ENCODE measurements around the gene SFMBT2.

The SFMBT2 gene

GRCh38 chr10:7417807-7418206 lies 7.0 kb upstream of the SFMBT2 start:
- no peaks in the 10 kb centered on the region for H3K79me2 ChIP-seq (ENCODE audit: low read length)
- H4K20me1 ChIP-seq (ENCODE audit: insufficient read depth, low read length), result no peaks in the 10 kb centered on the region
- H3K4me2 ChIP-seq (ENCODE audit: low read length), result peak overlapping the region; percentile 53; the same call in 1 of the 2 replicates
- no peak overlapping the region for H3K4me3 ChIP-seq (ENCODE audit: low read length)
- H3K9ac ChIP-seq (ENCODE audit: low read length), result no peak overlapping the region
- peaks cover 38% of the 10 kb centered on the region for H3K4me1 ChIP-seq (ENCODE audit: low read length)
- TF ChIP-seq, protein P1, sequence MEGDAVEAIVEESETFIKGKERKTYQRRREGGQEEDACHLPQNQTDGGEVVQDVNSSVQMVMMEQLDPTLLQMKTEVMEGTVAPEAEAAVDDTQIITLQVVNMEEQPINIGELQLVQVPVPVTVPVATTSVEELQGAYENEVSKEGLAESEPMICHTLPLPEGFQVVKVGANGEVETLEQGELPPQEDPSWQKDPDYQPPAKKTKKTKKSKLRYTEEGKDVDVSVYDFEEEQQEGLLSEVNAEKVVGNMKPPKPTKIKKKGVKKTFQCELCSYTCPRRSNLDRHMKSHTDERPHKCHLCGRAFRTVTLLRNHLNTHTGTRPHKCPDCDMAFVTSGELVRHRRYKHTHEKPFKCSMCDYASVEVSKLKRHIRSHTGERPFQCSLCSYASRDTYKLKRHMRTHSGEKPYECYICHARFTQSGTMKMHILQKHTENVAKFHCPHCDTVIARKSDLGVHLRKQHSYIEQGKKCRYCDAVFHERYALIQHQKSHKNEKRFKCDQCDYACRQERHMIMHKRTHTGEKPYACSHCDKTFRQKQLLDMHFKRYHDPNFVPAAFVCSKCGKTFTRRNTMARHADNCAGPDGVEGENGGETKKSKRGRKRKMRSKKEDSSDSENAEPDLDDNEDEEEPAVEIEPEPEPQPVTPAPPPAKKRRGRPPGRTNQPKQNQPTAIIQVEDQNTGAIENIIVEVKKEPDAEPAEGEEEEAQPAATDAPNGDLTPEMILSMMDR (IDR thresholded peaks at IDR 0.05; ENCODE audit: low read depth, low read length), result no peak
- no peak for TF ChIP-seq EZH2phosphoT487 (IDR thresholded peaks at IDR 0.05; ENCODE audit: low read depth)
- H2AFZ ChIP-seq (ENCODE audit: low read depth, low read length), result no peak overlapping the region
- H3K27me3 ChIP-seq (ENCODE audit: low read depth, low read length), result no peaks in the 10 kb centered on the region
- no peaks in the 10 kb centered on the region for H3K9me3 ChIP-seq (ENCODE audit: insufficient read depth, low read length)
- H3K36me3 ChIP-seq (replicated peaks; ENCODE audit: low read depth, low read length), result no peaks in the 10 kb centered on the region
- no peak overlapping the region for H3K27ac ChIP-seq (ENCODE audit: low read length)

DNA sequence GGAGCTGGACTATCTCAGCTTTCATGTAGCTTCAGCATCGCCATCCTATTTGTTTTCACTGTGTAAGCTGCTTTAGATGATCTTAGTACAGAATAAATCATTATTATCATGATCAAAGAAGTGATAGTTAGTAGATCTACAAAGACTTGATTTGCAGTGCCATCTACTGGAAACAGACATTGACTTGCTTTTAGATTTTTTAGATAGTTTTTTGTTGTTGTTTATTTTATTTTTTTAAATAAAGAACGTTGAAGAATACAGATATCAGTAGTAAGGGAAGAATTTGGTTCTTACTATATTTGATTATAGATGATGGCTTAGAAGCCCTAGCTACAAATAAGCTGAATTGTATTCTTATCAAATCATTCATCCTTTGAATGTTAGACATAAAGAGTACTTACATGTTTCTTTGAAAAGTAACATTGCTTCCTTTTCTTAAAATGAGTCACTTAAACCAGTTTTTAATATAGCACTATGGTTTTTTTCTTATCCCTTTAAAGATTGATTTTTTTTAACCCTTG lies 6.3 kb upstream of the SFMBT2 start:
- Histone ChIP-seq H3K9me3 (ENCODE audit: insufficient read depth, low read length) (no peaks in the 10 kb centered on the region), H3K4me1 (ENCODE audit: low read length) (peaks cover 38% of the 10 kb centered on the region), H4K20me1 (ENCODE audit: insufficient read depth, low read length) (no peaks in the 10 kb centered on the region), H3K36me3 (replicated peaks; ENCODE audit: low read depth, low read length) (no peaks in the 10 kb centered on the region), H3K4me2 (ENCODE audit: low read length) (peak overlapping the region; percentile 53), H3K9ac (ENCODE audit: low read length) (no peak overlapping the region), H3K79me2 (ENCODE audit: low read length) (no peaks in the 10 kb centered on the region), H3K27ac (ENCODE audit: low read length) (no peak overlapping the region), H3K4me3 (ENCODE audit: low read length) (no peak overlapping the region), H3K27me3 (ENCODE audit: low read depth, low read length) (no peaks in the 10 kb centered on the region), H2AFZ (ENCODE audit: low read depth, low read length) (no peak overlapping the region)
- no peak for TF ChIP-seq EZH2phosphoT487 (IDR thresholded peaks at IDR 0.05; ENCODE audit: low read depth)
- TF ChIP-seq, protein P1 (IDR thresholded peaks at IDR 0.05; ENCODE audit: low read depth, low read length), result peak; percentile 73

- no peak overlapping the region for H3K4me3 ChIP-seq (ENCODE audit: low read length)
- no peak overlapping the region for H3K27ac ChIP-seq (ENCODE audit: low read length)
- TF ChIP-seq, protein P1 (IDR thresholded peaks at IDR 0.05; ENCODE audit: low read depth, low read length), result no peak
- TF ChIP-seq EZH2phosphoT487 (IDR thresholded peaks at IDR 0.05; ENCODE audit: low read depth), result no peak
- no peaks in the 10 kb centered on the region for H3K27me3 ChIP-seq (ENCODE audit: low read depth, low read length)
- H3K9ac ChIP-seq (ENCODE audit: low read length), result no peak overlapping the region
- peaks cover 19% of the 10 kb centered on the region for H3K4me1 ChIP-seq (ENCODE audit: low read length)
- no peak overlapping the region for H2AFZ ChIP-seq (ENCODE audit: low read depth, low read length)
- H3K36me3 ChIP-seq (replicated peaks; ENCODE audit: low read depth, low read length), result no peaks in the 10 kb centered on the region
- no peaks in the 10 kb centered on the region for H4K20me1 ChIP-seq (ENCODE audit: insufficient read depth, low read length)
- no peaks in the 10 kb centered on the region for H3K9me3 ChIP-seq (ENCODE audit: insufficient read depth, low read length)
- H3K4me2 ChIP-seq (ENCODE audit: low read length), result no peak overlapping the region
- H3K79me2 ChIP-seq (ENCODE audit: low read length), result peaks cover 11% of the 10 kb centered on the region
Measured at GRCh38 chr10:7414766-7415165, 3.9 kb upstream of the SFMBT2 start.

- Histone ChIP-seq H3K9me3 (ENCODE audit: insufficient read depth, low read length) (no peaks in the 10 kb centered on the region), H2AFZ (ENCODE audit: low read depth, low read length) (no peak overlapping the region), H3K4me3 (ENCODE audit: low read length) (no peak overlapping the region), H3K79me2 (ENCODE audit: low read length) (peaks cover 29% of the 10 kb centered on the region), H3K36me3 (replicated peaks; ENCODE audit: low read depth, low read length) (no peaks in the 10 kb centered on the region), H3K4me1 (ENCODE audit: low read length) (peaks cover 12% of the 10 kb centered on the region), H3K27ac (ENCODE audit: low read length) (no peak overlapping the region), H3K27me3 (ENCODE audit: low read depth, low read length) (no peaks in the 10 kb centered on the region), H3K9ac (ENCODE audit: low read length) (no peak overlapping the region), H3K4me2 (ENCODE audit: low read length) (no peak overlapping the region), H4K20me1 (ENCODE audit: insufficient read depth, low read length) (peaks cover 5% of the 10 kb centered on the region)
- TF ChIP-seq, protein P1 (IDR thresholded peaks at IDR 0.05; ENCODE audit: low read depth, low read length), result no peak
- no peak for TF ChIP-seq EZH2phosphoT487 (IDR thresholded peaks at IDR 0.05; ENCODE audit: low read depth)
Measured at GRCh38 chr10:7412928-7413282, 2.1 kb upstream of the SFMBT2 start.
